ENCODE measurements around the gene GRM5.

The GRM5 gene

GRCh38 chr11:88508418-88508758 lies 557.4 kb downstream of the GRM5 start:
- TF ChIP-seq, protein P1, sequence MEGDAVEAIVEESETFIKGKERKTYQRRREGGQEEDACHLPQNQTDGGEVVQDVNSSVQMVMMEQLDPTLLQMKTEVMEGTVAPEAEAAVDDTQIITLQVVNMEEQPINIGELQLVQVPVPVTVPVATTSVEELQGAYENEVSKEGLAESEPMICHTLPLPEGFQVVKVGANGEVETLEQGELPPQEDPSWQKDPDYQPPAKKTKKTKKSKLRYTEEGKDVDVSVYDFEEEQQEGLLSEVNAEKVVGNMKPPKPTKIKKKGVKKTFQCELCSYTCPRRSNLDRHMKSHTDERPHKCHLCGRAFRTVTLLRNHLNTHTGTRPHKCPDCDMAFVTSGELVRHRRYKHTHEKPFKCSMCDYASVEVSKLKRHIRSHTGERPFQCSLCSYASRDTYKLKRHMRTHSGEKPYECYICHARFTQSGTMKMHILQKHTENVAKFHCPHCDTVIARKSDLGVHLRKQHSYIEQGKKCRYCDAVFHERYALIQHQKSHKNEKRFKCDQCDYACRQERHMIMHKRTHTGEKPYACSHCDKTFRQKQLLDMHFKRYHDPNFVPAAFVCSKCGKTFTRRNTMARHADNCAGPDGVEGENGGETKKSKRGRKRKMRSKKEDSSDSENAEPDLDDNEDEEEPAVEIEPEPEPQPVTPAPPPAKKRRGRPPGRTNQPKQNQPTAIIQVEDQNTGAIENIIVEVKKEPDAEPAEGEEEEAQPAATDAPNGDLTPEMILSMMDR (IDR thresholded peaks at IDR 0.05) = no peak

DNA sequence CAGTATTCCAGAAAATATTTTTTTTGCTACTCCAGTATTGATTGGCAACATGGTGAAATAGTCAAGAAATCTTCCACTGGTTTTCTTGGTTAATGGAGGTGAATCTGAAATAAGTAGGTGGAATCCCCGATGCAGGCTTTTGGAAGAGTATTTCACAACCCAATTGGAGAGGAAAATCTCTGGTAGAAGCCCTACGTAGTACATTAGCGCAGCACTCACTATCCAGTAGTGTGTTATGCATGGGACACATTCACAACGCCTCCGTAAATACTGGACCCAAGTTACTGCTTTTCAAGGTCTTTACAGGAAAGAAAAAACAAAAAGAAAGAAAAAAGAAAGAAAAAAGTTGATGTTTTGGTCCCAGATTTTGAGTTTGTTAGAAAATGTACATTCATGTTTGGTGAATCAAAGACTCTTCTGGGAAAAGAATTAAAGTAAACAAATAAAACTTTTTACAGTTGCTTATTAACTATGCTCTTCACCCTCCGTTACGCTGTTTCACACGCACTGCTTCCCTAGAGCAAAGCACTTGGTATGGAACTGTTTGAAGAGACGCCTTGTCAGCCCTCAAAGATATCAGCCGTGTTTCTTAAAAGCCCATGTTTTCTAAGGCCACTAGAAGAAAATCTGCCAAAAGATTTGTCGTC lies 557.9 kb downstream of the GRM5 start:
- TF ChIP-seq, protein P1 (IDR thresholded peaks at IDR 0.05) = no peak

DNA sequence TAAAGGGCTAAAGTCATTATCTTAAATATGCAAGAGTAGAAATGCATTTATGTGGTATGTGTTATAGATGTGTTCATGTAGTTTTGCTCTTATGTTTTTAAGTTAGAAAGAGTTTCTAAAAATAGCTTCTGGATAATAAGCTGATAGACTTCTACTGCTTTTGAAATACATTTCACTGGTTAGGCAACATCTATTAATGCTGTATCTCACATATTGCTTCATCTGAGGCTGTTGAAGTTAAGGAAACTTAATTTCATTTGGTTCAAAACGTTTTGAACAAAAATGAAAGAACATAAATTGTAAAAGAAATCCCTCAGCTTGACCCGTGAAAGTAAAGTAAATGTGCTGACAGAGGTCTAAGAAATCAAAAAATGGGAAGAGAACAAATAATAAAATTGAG lies 564.2 kb downstream of the GRM5 start:
- TF ChIP-seq, protein P1 (IDR thresholded peaks at IDR 0.05) = no peak

- TF ChIP-seq, protein P1 (IDR thresholded peaks at IDR 0.05) = no peak
Observed at GRCh38 chr11:88495836-88496235, 569.9 kb downstream of the GRM5 start.

DNA sequence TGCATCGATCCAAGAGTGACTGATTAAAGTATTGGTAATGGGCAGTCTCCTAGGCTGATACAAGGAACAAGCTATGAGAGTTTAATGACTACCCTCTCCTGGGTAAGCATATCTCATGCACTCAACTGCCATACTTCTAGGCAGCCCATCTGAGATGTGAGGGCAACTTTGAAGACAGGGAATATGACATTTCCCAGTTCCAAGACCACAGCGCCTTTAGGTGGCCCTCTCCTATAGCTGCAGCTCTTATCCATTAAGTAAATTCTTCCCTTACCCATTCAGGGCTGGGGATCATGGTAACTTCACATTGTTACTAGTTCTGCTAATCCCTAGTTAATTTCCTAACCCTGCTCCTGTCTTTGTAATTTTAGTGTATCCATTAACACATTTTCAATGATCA lies 570.9 kb downstream of the GRM5 start:
- TF ChIP-seq, protein P1 (IDR thresholded peaks at IDR 0.05) = no peak

- TF ChIP-seq, protein P1 (IDR thresholded peaks at IDR 0.05) = no peak
Observed at GRCh38 chr11:88491674-88492073, 574.1 kb downstream of the GRM5 start.

GRCh38 chr11:88489030-88489429 lies 576.8 kb downstream of the GRM5 start:
- TF ChIP-seq, protein P1 (IDR thresholded peaks at IDR 0.05) = no peak

DNA sequence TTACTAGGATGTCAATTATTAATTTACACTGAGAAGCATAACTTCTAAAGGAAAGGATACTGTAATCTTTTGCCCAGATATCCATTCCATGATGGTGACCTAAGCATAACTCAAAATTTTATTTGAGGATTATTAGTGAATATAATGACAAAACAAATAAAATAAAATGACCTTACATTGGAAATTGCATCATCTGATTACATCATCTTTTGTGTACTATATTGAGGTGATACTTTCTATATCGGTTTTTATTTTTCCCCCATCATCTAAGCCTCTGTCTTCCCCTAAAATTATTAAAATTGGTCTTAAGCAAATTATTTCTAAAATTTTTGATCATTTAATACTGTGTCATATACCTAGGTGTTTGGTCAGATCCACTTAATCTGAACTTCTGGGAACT lies 578.1 kb downstream of the GRM5 start:
- TF ChIP-seq, protein P1 (IDR thresholded peaks at IDR 0.05) = no peak

Measured in LNCAP (cell line).